ENCODE data around the gene APOBEC4. TPM values are rescaled to one million over a fixed set of nuclear protein-coding genes. Genes with fewer than 3 reads are reported as not detected.
A peak's percentile ranks its signal among the peaks of the same experiment; 100 is the strongest.

Gene APOBEC4, protein sequence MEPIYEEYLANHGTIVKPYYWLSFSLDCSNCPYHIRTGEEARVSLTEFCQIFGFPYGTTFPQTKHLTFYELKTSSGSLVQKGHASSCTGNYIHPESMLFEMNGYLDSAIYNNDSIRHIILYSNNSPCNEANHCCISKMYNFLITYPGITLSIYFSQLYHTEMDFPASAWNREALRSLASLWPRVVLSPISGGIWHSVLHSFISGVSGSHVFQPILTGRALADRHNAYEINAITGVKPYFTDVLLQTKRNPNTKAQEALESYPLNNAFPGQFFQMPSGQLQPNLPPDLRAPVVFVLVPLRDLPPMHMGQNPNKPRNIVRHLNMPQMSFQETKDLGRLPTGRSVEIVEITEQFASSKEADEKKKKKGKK
- not detected for total RNA-seq
- not detected for polyA plus RNA-seq

DNA sequence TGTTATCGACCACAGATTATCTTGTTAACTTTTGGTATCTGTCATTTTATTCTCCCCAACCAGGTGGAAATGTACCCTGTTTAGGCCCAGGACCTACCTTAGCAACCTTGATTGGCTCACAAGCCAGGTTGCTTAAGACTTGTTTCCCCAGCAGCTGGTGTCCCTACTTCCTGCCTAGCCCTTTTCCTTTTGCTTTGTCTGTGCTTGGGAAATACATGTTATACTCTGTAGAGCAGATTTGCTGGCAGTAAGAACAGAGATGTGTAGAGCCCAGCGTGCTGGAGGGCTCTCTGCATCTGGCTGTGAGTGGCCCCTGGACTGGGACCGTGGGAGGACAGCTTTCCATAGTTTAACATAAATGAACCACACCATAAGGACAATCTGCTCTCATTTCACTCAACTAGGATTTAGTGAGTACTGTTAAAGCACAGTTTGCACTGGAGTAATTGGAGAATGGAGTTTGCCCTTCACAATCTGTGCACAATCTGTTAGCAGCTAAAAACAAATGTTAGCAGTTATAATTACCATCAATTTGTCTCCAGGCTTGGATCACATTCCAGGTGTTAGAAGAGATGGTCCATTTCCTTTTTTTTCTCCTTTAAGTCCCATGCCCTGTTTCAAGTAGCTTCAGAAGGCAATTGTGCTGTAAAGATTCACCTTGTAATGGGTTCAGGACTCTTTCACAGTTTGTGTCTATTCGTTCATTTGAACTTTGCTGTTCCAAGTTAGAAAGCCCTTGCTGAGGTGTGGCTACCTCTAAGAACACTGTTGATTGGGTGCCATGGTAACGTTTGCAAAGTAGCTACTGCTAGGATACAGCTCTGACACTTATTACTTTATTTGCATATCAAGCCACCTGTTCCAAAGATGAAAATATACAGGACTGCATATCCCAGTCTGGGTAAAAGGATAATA is at the start of gene APOBEC4:
APOBEC4 (minus strand) TSS at position 770 of the 915 bp plus-strand sequence. CDS start 4,535 bp downstream, outside the sequence.
- 77% methylated on average over 5 of the region's 5 CpGs for WGBS
- H3K4me3 ChIP-seq (ENCODE audit: low read depth, low read length), result no peak within 1 kb of the TSS
- H3K27ac ChIP-seq (ENCODE audit: low read depth), result no peak within 1 kb of the TSS
- H3K4me1 ChIP-seq (ENCODE audit: insufficient read depth), result no peaks in the 10 kb centered on the region
- no peak for DNase-seq (ENCODE audit: extremely low spot score)
- H3K36me3 ChIP-seq (ENCODE audit: insufficient read depth), result no peaks in the 10 kb centered on the region

DNA sequence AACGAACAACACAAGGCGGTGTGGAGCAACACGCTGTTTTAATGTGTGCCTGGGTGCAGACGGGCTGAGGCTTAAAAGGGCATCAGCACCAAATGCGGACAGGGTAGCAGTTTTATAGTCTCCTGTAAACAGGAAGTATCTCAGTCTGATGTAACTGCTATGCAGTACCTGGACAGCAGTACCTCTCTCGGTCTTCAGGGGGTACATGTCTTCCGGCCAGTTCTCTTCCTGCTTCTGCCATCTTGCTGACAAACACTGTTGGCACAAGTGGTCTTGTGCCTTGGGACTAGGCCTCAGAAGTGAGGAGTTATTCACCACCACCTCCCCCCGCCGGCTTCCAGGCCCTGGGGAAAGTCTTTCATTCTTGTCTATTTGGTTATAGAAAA is 49.7 kb upstream of the APOBEC4 start:
- H3K27ac ChIP-seq (ENCODE audit: low read depth), result no peak overlapping the region
- 98% methylated on average over 9 of the region's 9 CpGs for WGBS
- no peak overlapping the region for H3K4me3 ChIP-seq (ENCODE audit: low read depth, low read length)
- H3K36me3 ChIP-seq (ENCODE audit: insufficient read depth), result no peaks in the 10 kb centered on the region
- DNase-seq (ENCODE audit: extremely low spot score), result no peak
- H3K4me1 ChIP-seq (ENCODE audit: insufficient read depth), result no peaks in the 10 kb centered on the region

DNA sequence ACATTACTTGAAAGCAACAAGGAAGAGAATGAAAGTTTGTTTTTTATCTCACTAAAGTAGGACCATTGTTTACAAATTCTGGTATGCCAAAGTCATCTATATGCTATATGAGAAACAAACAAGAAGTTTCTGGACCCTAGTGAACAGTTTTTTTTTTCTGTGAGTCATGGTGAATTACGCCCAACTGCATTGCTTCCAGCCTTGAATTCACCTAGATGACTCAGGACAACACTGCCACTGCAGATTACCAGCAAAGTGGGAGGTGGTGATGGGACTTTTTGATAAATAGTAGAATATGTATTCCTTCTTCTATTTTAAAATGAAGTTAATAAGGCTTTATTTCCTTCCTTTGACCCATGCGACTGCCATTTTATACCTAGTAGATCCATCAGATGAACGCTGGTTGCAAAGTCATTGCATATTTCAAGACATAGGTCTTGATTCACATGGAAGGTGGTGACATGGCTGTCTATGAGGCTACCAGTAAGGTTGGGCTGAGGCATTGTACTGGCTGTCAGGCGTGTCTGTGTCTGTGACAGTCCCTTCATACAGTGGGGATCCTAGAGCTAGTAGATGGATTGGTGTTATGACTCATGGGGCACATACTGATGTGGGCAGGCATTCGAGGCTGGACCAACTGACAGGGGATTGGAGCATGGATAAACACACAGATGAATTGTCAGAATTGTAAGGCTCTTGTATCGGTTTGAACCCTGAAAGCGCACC is 49.1 kb upstream of the APOBEC4 start:
- 91% methylated on average over 7 of the region's 7 CpGs for WGBS
- DNase-seq (ENCODE audit: extremely low spot score), result no peak
- H3K4me3 ChIP-seq (ENCODE audit: low read depth, low read length), result no peak overlapping the region
- no peaks in the 10 kb centered on the region for H3K36me3 ChIP-seq (ENCODE audit: insufficient read depth)
- no peaks in the 10 kb centered on the region for H3K4me1 ChIP-seq (ENCODE audit: insufficient read depth)
- H3K27ac ChIP-seq (ENCODE audit: low read depth), result no peak overlapping the region

DNA sequence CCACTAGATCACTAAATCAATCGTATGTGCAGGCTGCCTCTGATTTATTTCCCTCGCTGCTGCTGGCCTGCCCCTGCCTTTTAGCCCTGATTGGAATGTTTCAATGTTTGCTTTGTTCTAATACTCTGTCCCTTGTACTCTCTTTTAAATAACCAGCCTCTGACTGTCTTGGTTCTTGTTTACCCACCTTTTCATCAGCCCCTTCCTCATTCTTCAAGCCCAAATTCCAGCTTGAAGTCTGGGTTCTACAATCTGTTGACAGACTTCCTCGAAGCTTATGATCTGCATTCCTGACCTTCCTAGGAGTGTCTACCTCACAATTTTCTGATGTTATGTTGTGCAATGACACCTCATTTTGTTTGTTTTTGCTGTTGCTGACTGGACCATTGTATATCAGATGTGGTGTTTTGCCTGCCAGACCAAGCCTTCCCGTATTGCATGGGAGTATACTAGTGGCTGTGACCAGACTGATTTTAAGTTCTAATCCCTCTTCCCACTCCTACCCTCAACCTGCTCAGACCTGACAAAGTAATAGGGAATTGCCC is 46.6 kb upstream of the APOBEC4 start:
- no peaks in the 10 kb centered on the region for H3K36me3 ChIP-seq (ENCODE audit: insufficient read depth)
- H3K4me3 ChIP-seq (ENCODE audit: low read depth, low read length), result no peak overlapping the region
- 67% methylated on average over 4 of the region's 4 CpGs for WGBS
- H3K4me1 ChIP-seq (ENCODE audit: insufficient read depth), result no peaks in the 10 kb centered on the region
- DNase-seq (ENCODE audit: extremely low spot score), result peak; percentile 26
- no peak overlapping the region for H3K27ac ChIP-seq (ENCODE audit: low read depth)

DNA sequence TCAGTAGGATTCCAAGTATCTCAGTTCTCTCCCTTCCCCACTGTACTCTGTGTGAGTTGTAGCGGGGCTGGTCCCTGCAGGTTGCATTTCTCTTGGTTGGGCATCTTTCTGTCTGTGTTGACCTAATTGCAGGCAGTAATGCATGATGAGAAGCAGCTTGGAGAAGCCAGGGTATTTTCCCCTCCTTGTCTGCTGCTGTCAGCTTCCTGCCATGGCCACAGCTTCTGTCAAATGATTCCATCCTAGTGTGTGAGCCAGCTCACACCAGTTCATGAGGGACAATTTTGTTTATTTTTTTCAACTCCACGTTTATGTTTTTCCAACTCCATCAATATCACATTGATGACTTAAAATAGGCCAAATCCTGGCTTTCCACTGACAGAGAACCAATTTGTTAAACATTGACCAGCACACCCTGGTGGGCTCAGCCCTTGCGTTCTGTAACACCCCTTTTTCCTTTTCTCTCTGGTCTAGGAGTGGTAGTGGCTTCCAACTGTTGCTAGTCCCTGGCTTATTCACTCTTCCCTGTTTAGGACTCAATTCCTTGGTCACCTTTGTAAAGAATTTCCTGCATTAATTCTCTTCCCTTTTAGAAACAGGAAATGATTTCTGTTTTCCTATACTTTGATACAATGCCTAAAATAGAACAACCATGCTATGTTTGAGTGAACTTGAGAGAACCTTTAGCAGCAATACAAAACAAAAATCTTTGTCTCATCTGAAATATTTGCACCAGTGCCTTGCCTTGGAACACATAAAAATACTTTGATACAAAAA is 44.9 kb upstream of the APOBEC4 start:
- Histone ChIP-seq H3K36me3 (ENCODE audit: insufficient read depth) (no peaks in the 10 kb centered on the region), H3K27ac (ENCODE audit: low read depth) (no peak overlapping the region), H3K4me1 (ENCODE audit: insufficient read depth) (no peaks in the 10 kb centered on the region), H3K4me3 (ENCODE audit: low read depth, low read length) (no peak overlapping the region)
- DNase-seq (ENCODE audit: extremely low spot score), result no peak
- WGBS, result 90% methylated on average over 3 of the region's 3 CpGs

DNA sequence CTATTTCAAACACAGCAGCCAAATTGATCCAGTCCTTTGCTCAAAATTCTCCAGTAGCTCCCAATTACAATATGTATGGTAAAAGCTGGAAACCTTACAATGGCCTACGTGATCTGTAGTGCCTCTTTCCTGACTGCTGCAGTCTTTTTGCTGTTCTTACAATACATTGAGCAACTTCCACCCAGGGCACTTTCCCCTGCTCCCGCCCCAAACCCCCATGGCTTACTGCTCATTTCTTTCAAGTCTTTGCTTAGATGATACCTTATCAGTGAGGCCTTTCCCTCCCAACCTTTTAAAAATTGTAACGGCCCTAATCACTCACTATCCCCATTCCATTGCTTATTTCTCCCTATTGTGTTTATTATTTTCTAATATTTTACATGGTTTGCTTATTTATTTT is 43.9 kb upstream of the APOBEC4 start:
- no peaks in the 10 kb centered on the region for H3K4me1 ChIP-seq (ENCODE audit: insufficient read depth)
- no peak overlapping the region for H3K4me3 ChIP-seq (ENCODE audit: low read depth, low read length)
- no peak for DNase-seq (ENCODE audit: extremely low spot score)
- no peaks in the 10 kb centered on the region for H3K36me3 ChIP-seq (ENCODE audit: insufficient read depth)
- WGBS, result 86% methylated on average over 3 of the region's 3 CpGs
- H3K27ac ChIP-seq (ENCODE audit: low read depth), result no peak overlapping the region

DNA sequence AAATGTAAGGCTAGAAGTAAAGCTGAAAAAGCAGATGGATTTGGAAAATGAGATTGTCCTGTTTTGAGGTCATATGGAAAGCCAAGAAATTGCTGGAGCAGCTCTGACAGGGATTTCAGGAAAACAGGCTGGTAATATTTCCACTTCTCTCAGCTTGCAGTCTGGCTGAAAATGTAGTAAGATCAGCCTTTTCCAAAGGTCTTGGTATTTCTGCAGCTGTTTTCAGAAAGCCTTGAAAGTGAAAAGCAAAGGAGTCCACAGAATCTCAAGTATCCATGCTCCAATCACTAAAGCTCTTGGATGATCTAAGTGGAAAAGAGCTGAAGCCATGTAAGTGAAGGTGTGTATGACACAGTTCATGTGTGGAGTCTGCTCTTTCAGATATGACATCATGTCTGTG is 41.6 kb upstream of the APOBEC4 start:
- no peaks in the 10 kb centered on the region for H3K36me3 ChIP-seq (ENCODE audit: insufficient read depth)
- no peak overlapping the region for H3K27ac ChIP-seq (ENCODE audit: low read depth)

DNA sequence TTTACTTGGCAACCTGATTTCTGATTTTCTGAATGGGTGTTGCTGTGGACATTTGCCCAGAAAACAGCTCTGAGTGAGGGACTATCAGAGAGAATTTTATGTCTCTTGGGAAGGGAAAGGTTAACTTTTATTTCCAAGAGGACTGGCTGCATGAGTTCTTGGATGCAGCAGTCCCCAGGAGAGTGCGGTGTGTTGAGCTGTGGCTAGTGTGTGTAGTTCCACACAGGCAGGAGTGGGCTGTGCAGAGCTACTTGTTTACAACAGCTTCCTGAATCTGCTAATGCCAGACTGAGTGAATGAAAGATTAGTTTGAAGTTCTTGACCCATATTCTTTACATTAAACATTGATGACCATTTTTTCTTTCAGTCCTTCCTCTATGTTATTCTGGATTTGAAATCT is 41.0 kb upstream of the APOBEC4 start:
- Histone ChIP-seq H3K4me3 (ENCODE audit: low read depth, low read length) (no peak overlapping the region), H3K36me3 (ENCODE audit: insufficient read depth) (no peaks in the 10 kb centered on the region), H3K4me1 (ENCODE audit: insufficient read depth) (no peaks in the 10 kb centered on the region), H3K27ac (ENCODE audit: low read depth) (no peak overlapping the region)
- 39% methylated on average over 1 of the region's 1 CpG for WGBS
- DNase-seq (ENCODE audit: extremely low spot score), result no peak

More for the DNA sequence above, 41.6 kb upstream of the APOBEC4 start:
- Histone ChIP-seq H3K4me1 (ENCODE audit: insufficient read depth) (no peaks in the 10 kb centered on the region), H3K4me3 (ENCODE audit: low read depth, low read length) (no peak overlapping the region)
- DNase-seq (ENCODE audit: extremely low spot score), result no peak

DNA sequence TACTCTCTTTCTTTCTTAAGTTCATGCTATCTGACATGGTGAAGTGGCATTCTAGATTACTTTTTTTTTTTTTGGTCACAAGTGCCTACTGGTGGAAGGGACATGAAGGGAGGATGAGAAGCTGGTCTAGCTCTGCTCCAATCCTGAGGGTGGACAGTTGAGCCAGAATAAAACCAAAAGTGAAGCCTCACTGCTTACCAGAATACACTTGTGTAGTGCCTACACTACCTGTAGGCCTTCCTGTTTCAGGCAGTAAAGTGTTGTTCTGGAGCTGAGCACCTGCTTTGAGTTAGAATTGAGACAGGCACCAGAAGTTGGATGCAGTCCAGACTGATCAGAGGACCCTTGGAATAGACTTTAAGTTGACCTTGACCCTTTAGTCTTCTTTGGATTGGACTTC is 40.4 kb upstream of the APOBEC4 start:
- H3K4me3 ChIP-seq (ENCODE audit: low read depth, low read length), result no peak overlapping the region
- H3K4me1 ChIP-seq (ENCODE audit: insufficient read depth), result no peaks in the 10 kb centered on the region
- no peak for DNase-seq (ENCODE audit: extremely low spot score)
- H3K36me3 ChIP-seq (ENCODE audit: insufficient read depth), result no peaks in the 10 kb centered on the region
- H3K27ac ChIP-seq (ENCODE audit: low read depth), result no peak overlapping the region

DNA sequence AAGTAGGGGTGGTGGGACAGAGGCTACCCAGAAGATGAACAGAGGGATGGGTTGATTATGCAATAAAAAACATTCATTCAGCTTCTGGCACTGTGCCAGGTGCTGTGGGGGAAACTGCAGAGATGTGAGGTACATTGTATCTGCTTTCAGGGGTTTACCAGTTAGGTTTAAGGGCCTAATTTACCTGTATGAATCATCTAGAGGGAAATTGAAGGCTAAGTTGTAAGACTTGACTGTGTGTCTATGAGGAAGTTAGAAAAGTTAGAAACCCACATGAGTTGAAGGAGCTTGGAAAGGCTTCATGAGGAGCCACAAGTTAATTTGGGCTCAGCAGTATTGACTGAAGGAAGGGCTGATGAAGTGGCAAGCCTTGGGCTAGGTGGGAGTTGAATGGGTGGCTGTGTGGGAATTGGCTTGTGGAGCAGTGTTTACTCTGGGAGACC is 36.7 kb upstream of the APOBEC4 start:
- Histone ChIP-seq H3K27ac (ENCODE audit: low read depth) (no peak overlapping the region), H3K4me3 (ENCODE audit: low read depth, low read length) (no peak overlapping the region), H3K36me3 (ENCODE audit: insufficient read depth) (no peaks in the 10 kb centered on the region), H3K4me1 (ENCODE audit: insufficient read depth) (no peaks in the 10 kb centered on the region)
- no peak for DNase-seq (ENCODE audit: extremely low spot score)

DNA sequence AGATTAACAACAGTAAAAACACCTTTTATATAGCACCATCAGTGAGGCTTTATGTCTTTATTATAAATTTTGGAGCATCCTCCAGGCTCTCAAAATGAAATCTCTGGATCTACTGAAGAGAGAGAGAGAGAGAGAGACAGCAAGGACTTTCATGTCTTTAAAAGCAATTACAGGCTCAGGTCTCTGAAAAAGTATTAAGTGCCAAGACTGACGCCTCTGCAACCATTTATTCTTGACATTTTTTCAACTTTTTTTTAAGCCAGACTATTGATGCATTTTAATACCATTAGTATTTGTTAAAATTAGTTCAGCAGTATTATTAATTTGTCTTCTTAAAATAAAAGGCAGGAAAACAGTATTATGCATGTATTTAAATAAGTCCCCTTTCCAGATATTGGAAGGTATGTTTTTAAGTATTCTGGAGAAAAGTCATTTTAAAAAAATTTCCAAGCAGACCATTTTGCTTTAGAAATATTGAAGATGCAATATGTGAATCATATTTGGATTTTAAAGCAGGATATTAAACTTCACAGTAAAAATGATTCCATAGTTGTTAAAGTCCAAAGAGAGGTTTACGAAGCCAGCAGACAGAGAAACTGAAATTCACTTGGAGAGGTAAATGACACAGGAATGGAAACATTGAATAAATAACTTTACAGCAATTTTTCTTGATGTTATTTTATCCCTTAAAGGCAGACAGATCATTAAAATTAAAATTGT is 35.4 kb upstream of the APOBEC4 start:
- no peaks in the 10 kb centered on the region for H3K36me3 ChIP-seq (ENCODE audit: insufficient read depth)
- no peak overlapping the region for H3K4me3 ChIP-seq (ENCODE audit: low read depth, low read length)
- no peak overlapping the region for H3K27ac ChIP-seq (ENCODE audit: low read depth)
- DNase-seq (ENCODE audit: extremely low spot score), result no peak
- no peaks in the 10 kb centered on the region for H3K4me1 ChIP-seq (ENCODE audit: insufficient read depth)
- WGBS, result 84% methylated on average over 2 of the region's 2 CpGs

DNA sequence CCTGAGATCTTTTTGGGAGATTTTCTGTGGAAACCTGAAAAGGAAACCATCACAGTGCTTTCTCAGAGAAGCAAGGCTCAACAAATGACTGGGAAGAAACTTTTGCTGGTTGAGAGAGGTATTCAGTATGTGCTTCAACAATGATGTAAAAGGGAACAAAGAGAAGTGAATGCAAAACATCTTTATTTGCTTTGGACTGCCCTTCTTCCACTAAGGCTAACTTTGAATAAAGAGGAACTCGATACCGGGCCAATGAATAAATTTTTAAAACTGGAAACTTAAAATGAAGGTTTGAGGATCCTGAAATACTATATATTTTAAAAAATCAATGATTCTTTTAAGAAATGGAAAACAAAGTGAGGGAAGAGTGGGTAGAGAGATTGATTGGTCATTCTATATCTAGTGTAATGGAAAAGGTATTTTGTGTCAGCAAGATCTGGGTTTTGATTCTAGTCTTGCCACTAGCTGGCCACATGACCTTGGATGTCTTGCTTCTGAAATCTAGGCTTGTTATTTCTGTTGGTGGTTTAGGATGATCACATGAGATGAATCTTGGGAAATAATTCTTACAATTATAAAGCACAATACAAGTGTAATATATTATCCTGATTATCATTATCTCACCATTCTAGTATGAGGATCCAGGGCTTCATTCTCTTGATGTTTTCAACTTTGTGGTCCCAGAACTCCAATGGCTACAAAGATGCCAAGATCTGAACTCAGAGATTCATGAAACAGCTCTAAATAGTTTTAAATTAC is 34.6 kb upstream of the APOBEC4 start:
- Histone ChIP-seq H3K36me3 (ENCODE audit: insufficient read depth) (no peaks in the 10 kb centered on the region), H3K4me1 (ENCODE audit: insufficient read depth) (no peaks in the 10 kb centered on the region), H3K27ac (ENCODE audit: low read depth) (peak overlapping the region; percentile 10), H3K4me3 (ENCODE audit: low read depth, low read length) (no peak overlapping the region)
- 93% methylated on average over 2 of the region's 2 CpGs for WGBS
- no peak for DNase-seq (ENCODE audit: extremely low spot score)

Data from urinary bladder (tissue), 4 donors.